ENCODE measurements around the gene SMIM10L2A.
"Not testable (repeated sequence)": the region's sequence is repeated elsewhere in the genome, so short reads cannot be mapped to it uniquely, and the experiment has no call there.

SMIM10L2A gene

DNA sequence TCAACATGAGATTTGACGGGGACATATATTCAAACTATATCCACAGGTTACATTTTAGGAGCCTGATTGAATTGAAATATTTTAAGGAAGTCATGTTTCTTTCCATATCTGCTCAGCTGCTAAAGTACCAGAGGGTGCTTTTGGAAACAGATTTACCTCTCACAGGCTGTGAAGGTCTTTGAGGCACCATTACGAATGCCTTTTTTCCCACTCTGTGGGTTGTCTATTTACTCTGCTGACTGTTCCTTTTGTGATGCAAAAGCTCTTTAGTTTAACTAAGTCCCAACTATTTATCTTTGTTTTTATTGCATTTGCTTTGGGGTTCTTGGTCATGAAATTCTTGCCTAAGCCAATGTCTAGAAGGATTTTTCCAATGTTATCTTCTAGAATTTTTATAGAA, 40.0 kb downstream of the SMIM10L2A start:
- DNase-seq: not testable (repeated sequence)

DNA sequence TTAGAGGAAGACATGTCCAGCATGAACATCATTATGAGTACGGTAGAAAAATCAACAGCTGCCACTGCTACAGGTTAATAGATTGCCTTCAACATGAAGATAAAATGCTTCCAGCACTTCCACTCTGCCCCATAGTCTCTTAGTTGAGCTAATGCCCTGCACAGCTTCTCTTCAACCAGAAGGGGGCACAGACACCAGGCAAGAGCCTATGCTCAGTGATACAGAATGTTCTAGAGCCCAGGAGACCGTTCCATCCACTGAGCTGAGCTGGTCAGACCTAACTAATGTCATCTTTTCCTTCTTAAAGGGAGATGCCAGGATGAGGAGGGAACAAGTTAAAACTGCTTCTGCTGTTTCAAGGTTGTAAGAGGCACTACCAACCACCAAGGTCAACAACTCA, 42.2 kb downstream of the SMIM10L2A start:
- DNase-seq: no peak

DNA sequence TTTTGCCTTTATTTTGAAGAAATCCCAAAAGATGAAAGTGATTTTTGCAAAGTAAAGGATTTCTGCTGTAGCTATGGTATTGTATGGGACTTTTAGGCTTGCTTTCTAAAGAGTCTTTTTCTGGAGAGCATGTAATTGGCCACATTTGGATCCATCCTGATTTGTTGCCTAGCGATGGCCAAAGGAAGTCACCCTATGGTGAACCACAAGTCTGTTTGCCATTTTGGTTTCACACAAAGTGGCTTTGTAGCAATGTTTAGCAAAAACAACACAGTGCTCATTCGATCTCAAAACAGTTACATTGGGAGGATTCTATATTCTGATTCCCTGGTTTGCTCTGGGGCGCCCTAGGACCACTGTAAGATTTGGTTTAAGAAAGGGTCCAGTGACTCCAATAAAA, 54.6 kb downstream of the SMIM10L2A start:
- DNase-seq: no peak

- DNase-seq: peak; percentile 48
Measured at GRCh38 chrX:135477576-135477975, 55.8 kb downstream of the SMIM10L2A start.
